ENCODE data around the gene TRIM62. TPM values are rescaled to one million over a fixed set of nuclear protein-coding genes. Genes with fewer than 3 reads are reported as not detected.

TRIM62 gene
- total and polyA plus RNA-seq, 9 donors, result 3.3 to 11.4 (median 5.7) TPM

GRCh38 chr1:33147275-33147996 is 34.4 kb downstream of the TRIM62 start:
- Histone ChIP-seq H3K36me3 (no peaks in the 10 kb centered on the region), H3K9me3 (no peaks in the 10 kb centered on the region), H3K27ac (no peak overlapping the region), H3K4me3 (no peak overlapping the region), H3K27me3 (no peaks in the 10 kb centered on the region), H3K4me1 (ENCODE audit: insufficient read depth) (no peaks in the 10 kb centered on the region)
- no peak for DNase-seq
- TF ChIP-seq POLR2A (IDR thresholded peaks at IDR 0.05), result no peak
- no peak for TF ChIP-seq CTCF (IDR thresholded peaks at IDR 0.05)
- TF ChIP-seq EP300 (IDR thresholded peaks at IDR 0.05), result no peak
- intact Hi-C loops (cut with DNase I), result no loop called here
- WGBS, 3 donors, result 95 to 96% (median 96%) methylated on average over 30 of the region's 30 CpGs

GRCh38 chr1:33146003-33146402 is 35.8 kb downstream of the TRIM62 start:
- TF ChIP-seq CTCF (IDR thresholded peaks at IDR 0.05), result no peak
- no peak for TF ChIP-seq POLR2A (IDR thresholded peaks at IDR 0.05)
- TF ChIP-seq EP300 (IDR thresholded peaks at IDR 0.05), result no peak
- H3K4me3 ChIP-seq, result no peak overlapping the region
- DNase-seq, result no peak
- 81 to 89% (median 86%) methylated on average over 3 of the region's 3 CpGs for WGBS, 3 donors
- no peaks in the 10 kb centered on the region for H3K9me3 ChIP-seq
- intact Hi-C loops (cut with DNase I), result no loop called here
- no peak overlapping the region for H3K27ac ChIP-seq
- no peaks in the 10 kb centered on the region for H3K27me3 ChIP-seq
- no peaks in the 10 kb centered on the region for H3K4me1 ChIP-seq (ENCODE audit: insufficient read depth)
- H3K36me3 ChIP-seq, result no peaks in the 10 kb centered on the region

GRCh38 chr1:33143698-33144097 is 38.1 kb downstream of the TRIM62 start:
- Histone ChIP-seq H3K27me3 (no peaks in the 10 kb centered on the region), H3K27ac (no peak overlapping the region), H3K4me3 (no peak overlapping the region), H3K4me1 (ENCODE audit: insufficient read depth) (no peaks in the 10 kb centered on the region), H3K36me3 (no peaks in the 10 kb centered on the region), H3K9me3 (no peaks in the 10 kb centered on the region)
- TF ChIP-seq EP300 (IDR thresholded peaks at IDR 0.05), result no peak
- TF ChIP-seq CTCF (IDR thresholded peaks at IDR 0.05), result no peak
- no peak for TF ChIP-seq POLR2A (IDR thresholded peaks at IDR 0.05)
- DNase-seq, result no peak
- intact Hi-C loops (cut with DNase I), result no loop called here
- WGBS, 3 donors, result 65 to 83% (median 78%) methylated on average over 2 of the region's 2 CpGs

- Histone ChIP-seq H3K9me3 (no peaks in the 10 kb centered on the region), H3K27me3 (no peaks in the 10 kb centered on the region), H3K27ac (no peak overlapping the region), H3K36me3 (no peaks in the 10 kb centered on the region), H3K4me1 (ENCODE audit: insufficient read depth) (no peaks in the 10 kb centered on the region), H3K4me3 (no peak overlapping the region)
- no peak for DNase-seq
- intact Hi-C loops (cut with DNase I), result no loop called here
- 31 to 47% (median 36%) methylated on average over 4 of the region's 4 CpGs for WGBS, 3 donors
- no peak for TF ChIP-seq CTCF (IDR thresholded peaks at IDR 0.05)
- no peak for TF ChIP-seq POLR2A (IDR thresholded peaks at IDR 0.05)
- TF ChIP-seq EP300 (IDR thresholded peaks at IDR 0.05), result no peak
Observed at GRCh38 chr1:33143176-33143575, 38.7 kb downstream of the TRIM62 start.

Measured in ovary (tissue), 9 donors.